Measurements from ENCODE around the gene ARPC3. TPM values are rescaled to one million over a fixed set of nuclear protein-coding genes. Genes with fewer than 3 reads are reported as not detected.
A peak's percentile ranks its signal among the peaks of the same experiment; 100 is the strongest.
"Not testable (repeated sequence)": the region's sequence is repeated elsewhere in the genome, so short reads cannot be mapped to it uniquely, and the experiment has no call there.

Gene ARPC3
- 970 and 1,154 TPM in 2 replicates for total RNA-seq (2014; rRNA removed; shearing (Covaris generic))

DNA sequence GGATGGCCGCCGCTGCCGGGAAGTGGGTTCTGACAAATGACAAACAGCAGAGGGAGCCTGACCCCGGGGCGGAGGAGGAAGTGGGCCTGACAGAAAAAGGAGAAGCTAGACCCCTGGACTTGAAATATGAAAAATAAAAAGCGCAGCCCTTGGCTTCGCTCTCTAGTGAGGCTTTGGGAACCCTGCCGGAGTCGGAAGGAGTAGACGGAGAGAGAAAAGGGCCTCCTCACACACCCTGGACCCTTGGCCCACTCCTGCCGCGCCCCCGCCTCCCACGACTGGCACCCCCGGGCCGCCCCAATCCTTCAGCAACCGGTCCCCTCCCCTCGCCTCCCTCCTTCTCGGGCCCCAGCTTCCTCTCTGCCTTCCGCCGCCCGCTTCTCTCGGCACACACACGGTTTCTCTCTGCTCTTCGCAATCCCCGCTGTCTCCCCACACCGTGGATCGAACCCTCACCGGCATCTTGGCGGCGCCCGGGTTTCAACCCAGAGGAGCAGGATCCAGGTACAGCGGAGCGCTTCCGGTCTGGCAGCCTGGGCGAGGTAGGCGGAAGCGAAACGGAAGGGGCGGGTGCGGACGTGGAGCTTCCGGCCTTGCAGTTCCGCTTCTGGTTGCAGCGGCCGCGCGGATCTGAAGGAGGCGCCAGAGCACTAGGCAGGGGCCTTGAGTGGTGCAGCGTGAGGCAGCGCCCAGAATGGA lies at the start of gene ARPC3:
Gene ARPC3 (minus strand): TSS at position 539 of the 699 bp plus-strand sequence. CDS start 77 bp downstream, at position 462.
- peak; percentile 93 for DNase-seq (ENCODE audit: low spot score)

DNA sequence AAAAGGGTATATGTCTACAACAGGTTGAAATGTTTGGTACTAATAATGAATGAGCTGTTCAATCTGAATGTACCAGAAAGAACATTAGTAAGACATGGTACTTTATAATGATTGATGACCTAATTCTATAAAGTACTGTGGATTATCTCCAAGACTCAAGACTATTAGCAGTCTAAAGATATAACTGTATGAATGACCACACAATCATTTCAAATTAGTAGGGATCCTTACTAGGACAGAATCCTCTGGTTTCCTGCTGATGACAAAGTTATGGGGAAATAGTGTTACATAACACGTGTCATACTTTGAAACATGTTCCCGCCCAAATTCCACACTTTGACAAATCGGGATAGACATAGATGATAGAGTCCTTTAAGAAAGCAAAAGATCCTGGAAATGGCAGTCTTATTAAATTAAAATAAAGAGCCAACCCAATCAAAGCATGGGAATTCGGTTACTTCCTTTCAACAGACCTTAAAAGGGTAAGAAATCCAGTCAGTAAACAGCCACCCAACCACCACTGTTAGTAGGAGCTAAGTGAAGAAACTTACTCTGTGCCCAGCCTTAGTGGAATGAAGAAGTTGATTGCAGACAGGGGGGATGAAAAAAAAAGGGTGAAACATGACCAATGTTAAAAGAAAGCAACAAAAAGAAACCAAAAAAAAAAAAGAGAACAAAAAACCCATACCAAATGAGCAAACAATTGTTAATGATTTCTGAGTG lies 49.0 kb upstream of the ARPC3 start:
- DNase-seq (ENCODE audit: low spot score): no peak

GRCh38 chr12:110475426-110475825 lies 25.3 kb upstream of the ARPC3 start:
- DNase-seq (ENCODE audit: low spot score): no peak

DNA sequence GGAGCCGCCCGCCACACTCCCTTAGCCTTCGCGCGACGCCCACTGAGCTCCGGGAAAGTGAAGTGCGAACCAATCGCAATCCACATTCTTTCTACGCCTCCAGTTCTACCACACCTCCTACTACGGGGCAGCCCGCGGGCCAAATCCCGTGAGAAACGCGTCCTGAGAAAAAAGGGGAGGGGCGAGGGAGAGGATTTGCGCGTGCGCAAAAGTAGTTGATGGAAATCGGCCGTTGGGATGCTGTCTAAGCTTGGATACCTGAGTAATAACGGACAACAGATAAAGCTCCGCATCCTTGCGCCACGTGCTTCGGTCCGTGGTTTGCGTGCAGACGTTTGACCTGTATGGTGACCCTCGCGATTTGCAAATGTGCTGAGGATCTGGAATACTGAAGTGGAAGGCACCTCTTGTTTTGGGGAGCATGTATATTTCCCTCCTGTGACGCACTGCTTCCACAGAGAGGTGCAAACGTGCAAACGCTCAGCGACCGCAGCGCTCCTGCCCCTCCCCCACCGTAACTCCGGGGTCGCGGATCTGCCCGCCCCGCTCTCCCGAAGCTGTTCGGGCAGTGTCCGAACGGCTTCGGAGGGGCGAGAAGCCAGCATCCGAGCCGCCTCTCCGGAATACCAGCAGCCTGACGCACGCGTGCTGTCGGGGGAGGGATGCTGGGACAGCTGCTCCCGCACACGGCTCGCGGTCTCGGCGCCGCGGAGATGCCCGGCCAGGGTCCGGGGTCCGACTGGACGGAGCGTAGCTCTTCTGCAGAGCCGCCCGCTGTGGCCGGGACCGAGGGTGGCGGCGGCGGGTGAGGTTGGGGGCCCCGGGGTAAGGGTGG lies 18.3 kb upstream of the ARPC3 start, which contains the start of the genes FAM216A and GPN3:
Gene FAM216A (plus strand): TSS at position 632 of the 835 bp plus-strand sequence. CDS start 31 bp downstream, at position 663.
Gene GPN3 (minus strand): TSS at position 44 of the 835 bp plus-strand sequence. CDS start 54 bp downstream, outside the sequence.
- peak; percentile 97 for DNase-seq (ENCODE audit: low spot score)

GRCh38 chr12:110467847-110468213 lies 17.7 kb upstream of the ARPC3 start:
- no peak for DNase-seq (ENCODE audit: low spot score)

DNA sequence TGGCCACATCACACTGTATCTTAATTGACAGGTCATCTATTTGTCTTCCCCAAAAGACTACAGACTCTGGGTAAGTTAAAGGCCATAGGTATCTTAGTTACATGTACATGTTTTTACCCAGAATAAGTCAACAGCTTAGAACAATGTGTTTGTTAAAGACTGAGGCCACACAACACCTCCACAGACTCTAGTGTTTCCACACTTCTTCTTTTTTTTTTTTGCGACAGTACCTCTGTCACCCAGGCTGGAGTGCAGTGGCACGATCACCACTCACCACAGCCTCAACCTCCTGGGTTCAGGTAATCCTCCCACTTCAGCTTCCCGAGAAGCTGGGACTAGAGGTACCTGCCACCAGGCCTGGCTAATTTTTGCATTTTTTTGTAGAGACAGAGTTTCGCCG lies 16.7 kb upstream of the ARPC3 start:
- DNase-seq (ENCODE audit: low spot score): no peak

GRCh38 chr12:110465765-110466164 lies 15.6 kb upstream of the ARPC3 start:
- not testable (repeated sequence) for DNase-seq (ENCODE audit: low spot score)

DNA sequence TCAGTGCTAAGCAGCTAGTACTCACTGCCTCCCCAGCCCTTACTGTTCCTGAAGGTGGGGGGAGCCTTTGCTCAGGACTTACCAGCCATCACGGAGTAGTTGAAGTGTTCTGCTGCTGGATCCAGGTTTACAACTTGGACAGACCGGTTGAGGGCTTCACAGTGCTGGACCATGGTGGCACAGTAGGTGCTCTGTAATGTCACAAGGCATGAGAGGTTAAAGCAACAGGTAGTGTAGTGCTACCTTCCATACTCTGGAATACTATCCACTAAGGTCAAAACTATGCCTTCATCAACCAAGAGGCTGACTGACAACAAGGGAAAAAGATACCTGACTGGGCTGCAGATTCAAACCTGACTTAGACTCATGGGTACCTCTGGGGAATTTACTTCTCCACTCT lies 14.9 kb upstream of the ARPC3 start:
- no peak for DNase-seq (ENCODE audit: low spot score)

DNA sequence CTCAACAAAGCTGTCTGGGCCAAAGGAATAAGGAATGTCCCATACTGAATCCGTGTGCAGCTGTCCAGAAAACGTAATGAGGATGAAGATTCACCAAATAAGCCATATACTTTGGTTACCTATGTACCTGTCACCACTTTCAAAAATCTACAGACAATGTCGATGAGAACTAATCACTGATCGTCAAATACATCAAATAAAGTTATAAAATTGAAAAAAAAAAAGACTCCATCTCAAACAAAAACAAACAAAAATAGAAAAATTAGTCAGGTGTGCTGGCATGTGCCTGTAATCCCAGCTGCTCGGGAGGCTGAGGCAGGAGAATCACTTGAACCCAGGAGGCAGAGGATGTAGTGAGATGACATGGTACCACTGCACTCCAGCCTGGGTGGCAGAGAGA lies 11.1 kb upstream of the ARPC3 start:
- DNase-seq (ENCODE audit: low spot score): not testable (repeated sequence)

GRCh38 chr12:110458756-110459155 lies 8.6 kb upstream of the ARPC3 start:
- no peak for DNase-seq (ENCODE audit: low spot score)

- no peak for DNase-seq (ENCODE audit: low spot score)
Observed at GRCh38 chr12:110453569-110454296, 3.6 kb upstream of the ARPC3 start.

DNA sequence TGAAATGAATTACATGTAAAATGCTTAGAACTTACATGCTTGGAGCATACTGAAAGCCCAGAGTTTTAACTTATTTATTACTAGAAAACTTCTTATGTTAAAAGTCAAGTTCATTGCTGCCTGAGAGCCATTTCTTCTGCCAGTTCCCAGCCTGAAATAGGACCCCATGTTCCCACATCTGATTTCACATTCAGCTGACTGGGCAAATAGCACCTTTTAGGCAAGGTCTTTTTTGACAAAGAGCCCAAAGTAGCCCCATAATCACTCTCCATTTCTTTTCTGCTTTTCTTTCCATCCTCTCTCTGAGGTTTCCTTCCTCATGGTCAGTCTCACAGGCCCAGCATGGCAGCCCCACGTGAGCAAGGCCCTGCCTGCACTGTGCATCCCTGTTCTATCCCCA lies 1.1 kb upstream of the ARPC3 start:
- no peak for DNase-seq (ENCODE audit: low spot score)

GRCh38 chr12:110444455-110444854 lies 5.7 kb downstream of the ARPC3 start:
- no peak for DNase-seq (ENCODE audit: low spot score)

GRCh38 chr12:110436231-110436630 lies 13.9 kb downstream of the ARPC3 start:
- DNase-seq (ENCODE audit: low spot score): no peak

- no peak for DNase-seq (ENCODE audit: low spot score)
Observed at GRCh38 chr12:110431957-110432587, 18.1 kb downstream of the ARPC3 start.

DNA sequence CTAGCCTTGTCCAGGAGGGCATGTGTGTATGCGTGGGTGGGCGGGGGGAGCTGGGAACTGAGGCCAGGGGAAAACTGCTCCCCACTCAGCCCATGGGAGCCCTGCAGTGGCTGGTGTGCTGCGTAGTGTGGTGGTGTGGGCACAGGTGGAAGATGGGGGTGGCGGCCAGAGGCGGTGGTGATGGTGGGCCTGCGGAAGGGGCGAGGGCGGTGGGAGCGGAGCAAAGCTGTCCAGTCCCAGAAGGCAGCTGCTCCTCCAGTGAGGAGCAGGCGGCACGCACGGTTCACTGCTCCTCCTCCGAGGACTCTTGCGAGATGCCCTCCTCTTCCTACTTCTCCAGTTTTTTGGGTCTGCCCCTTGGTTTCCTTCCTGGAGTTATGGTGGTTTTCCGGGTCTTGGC lies 20.5 kb downstream of the ARPC3 start:
- not testable (repeated sequence) for DNase-seq (ENCODE audit: low spot score)

- DNase-seq (ENCODE audit: low spot score): no peak
Observed at GRCh38 chr12:110426406-110426805, 23.7 kb downstream of the ARPC3 start.

DNA sequence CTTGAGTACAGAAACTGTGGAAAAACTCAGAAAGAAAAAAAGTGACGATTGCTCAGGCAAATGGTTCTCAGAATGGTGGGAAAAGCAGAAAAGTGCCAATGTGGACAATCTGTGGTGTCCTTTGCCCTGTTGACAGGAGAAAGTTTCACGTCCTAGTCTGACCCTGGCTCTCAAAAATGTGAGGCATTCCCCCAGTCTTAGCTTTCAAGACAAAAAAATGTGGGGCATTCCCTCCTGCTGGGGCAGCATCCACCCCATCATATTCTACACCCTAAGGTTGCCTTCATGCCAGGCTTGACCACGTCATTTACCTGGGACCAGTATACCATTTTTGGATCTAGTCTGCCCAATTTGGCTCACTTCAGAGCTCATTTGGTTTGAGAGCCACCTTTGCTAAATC lies 25.9 kb downstream of the ARPC3 start:
- DNase-seq (ENCODE audit: low spot score): no peak

DNA sequence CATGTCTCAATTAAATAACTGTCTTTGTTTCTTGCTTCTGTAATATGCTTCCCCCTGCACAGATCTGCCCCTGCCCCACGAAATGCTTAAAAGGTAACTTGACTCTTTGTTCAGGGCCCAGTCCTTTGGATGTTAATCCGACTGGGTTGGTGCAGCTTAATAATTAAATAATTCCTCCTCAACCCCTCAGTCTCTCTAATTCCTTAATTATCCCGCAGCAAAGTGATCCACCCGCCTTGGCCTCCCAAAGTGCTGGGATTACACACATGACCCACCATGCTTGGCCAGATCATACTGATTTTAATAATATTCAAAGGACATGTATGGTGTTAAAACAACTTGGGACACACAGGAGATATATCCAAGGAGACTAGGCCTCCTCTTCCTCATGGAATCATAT lies 28.4 kb downstream of the ARPC3 start:
- no peak for DNase-seq (ENCODE audit: low spot score)

- DNase-seq (ENCODE audit: low spot score): no peak
Observed at GRCh38 chr12:110421159-110421661, 28.9 kb downstream of the ARPC3 start.

DNA sequence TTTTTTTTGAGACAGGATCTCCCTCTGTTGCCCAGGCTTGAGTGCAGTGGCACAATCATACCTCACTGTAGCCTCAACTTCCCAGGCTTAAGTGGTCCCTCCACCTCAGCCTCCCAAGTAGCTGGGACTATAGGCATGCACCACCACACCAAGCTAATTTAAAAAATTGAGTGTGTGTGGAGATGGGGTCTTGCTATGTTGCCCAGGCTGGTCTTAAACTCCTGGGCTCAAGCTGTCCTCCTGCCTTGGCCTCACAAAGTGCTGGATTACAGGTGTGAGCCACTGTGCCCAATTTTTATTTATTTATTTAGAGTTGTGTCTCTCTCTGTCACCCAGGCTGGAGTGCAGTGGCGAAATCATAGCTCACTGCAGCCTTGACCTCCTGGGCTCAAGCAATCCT lies 29.5 kb downstream of the ARPC3 start:
- not testable (repeated sequence) for DNase-seq (ENCODE audit: low spot score)
